ENCODE data around the gene FBXO48. TPM values are rescaled to one million over a fixed set of nuclear protein-coding genes. Genes with fewer than 3 reads are reported as not detected.

Gene FBXO48
- total and polyA plus RNA-seq, 10 of the 15 experiments (the other 5 are each of a cell fraction or from before 2014, with no cell fraction given), result 0.56 to 2.3 (median 1.2) TPM

- 25% methylated on average over 2 of the region's 2 CpGs for WGBS (ENCODE audit: insufficient coverage, insufficient replicate concordance, low lambda C conversion rate, missing lambda C conversion rate)
These were observed 47.3 kb upstream of the FBXO48 start for GRCh38 chr2:68514316-68514929.

More at GRCh38 chr2:68514316-68514929, 47.3 kb upstream of the FBXO48 start:
- Histone ChIP-seq H3K4me3 (no peak overlapping the region), H3K36me3 (ENCODE audit: control insufficient read depth in 2 of 2, insufficient read depth in 2 of 2, low read length in 1 of 2) (no peaks in the 10 kb centered on the region), H2AFZ (ENCODE audit: control insufficient read depth, low read depth, low read length) (no peak overlapping the region), H3K9ac (ENCODE audit: control insufficient read depth, insufficient read depth, low read length) (no peak overlapping the region), H3K27ac (ENCODE audit: control insufficient read depth, insufficient read depth) (no peak overlapping the region), H3K27me3 (replicated peaks in 1 of 2; ENCODE audit: control insufficient read depth in 2 of 2, insufficient read depth in 2 of 2, low read length in 1 of 2) (no peaks in the 10 kb centered on the region), H3K79me2 (ENCODE audit: control insufficient read depth, insufficient read depth, low read length) (no peaks in the 10 kb centered on the region), H4K20me1 (ENCODE audit: control insufficient read depth, insufficient read depth) (no peaks in the 10 kb centered on the region), H3K9me3 (replicated peaks; ENCODE audit: control insufficient read depth, insufficient read depth, low read length) (no peaks in the 10 kb centered on the region), H3K4me2 (ENCODE audit: control insufficient read depth, insufficient read depth) (no peak overlapping the region), H3K4me1 (ENCODE audit: control insufficient read depth, insufficient read depth, low read length) (no peaks in the 10 kb centered on the region)
- BruUV-seq (replicated peaks), result no TSS peak
- ChIA-PET POLR2A (no interaction called here), RAD21 (ENCODE audit: unreplicated experiment) (no interaction called here), CTCF (interaction anchor here (1.1 to 2.6 kb wide), 2 partner anchors 27 to 81 kb away, joined by 5 to 9 read pairs; no protein-coding TSS in a partner anchor), SMC1A (ENCODE audit: uncharacterized antibody, unreplicated experiment) (no interaction called here)
- FAIRE-seq (no peak), ATAC-seq (no peak), DNase-seq (ENCODE audit: low read depth, low spot score) (no peak)
- intact Hi-C loops (cut with micrococcal nuclease; ENCODE audit: unreplicated experiment), result no loop called here
- TF ChIP-seq RAD21 (IDR thresholded peaks at IDR 0.05; ENCODE audit: insufficient read depth, low read depth, low read length), result no peak
- no peak for TF ChIP-seq ZBTB11 (CRISPR knock-in tag; IDR thresholded peaks at IDR 0.05)
- TF ChIP-seq NRF1 (conservative IDR thresholded peaks at IDR 0.05; ENCODE audit: low read depth, low read length), result no peak
- no peak for TF ChIP-seq ZBTB33 (IDR thresholded peaks at IDR 0.05)
- TF ChIP-seq CREB1 (IDR thresholded peaks at IDR 0.05; ENCODE audit: low read depth), result no peak
- no peak for TF ChIP-seq NR2F1 (conservative IDR thresholded peaks at IDR 0.05)
- TF ChIP-seq MTA2 (IDR thresholded peaks at IDR 0.05; ENCODE audit: low read depth), result no peak
- TF ChIP-seq ZSCAN29 (IDR thresholded peaks at IDR 0.05), result no peak
- TF ChIP-seq NR2C1 (IDR thresholded peaks at IDR 0.05), result no peak
- no peak for TF ChIP-seq CHD2 (IDR thresholded peaks at IDR 0.05; ENCODE audit: borderline replicate concordance, low read depth, low read length)
- TF ChIP-seq ZNF592 (IDR thresholded peaks at IDR 0.05), result no peak
- in situ Hi-C loops (cut with MboI), result no loop called here
